HEK293T (cell line): ENCODE measurements around the gene SORBS2.

Source experiments
- BHLHE40 ChIP-seq: fragments of 450-650 bp; IDR thresholded peaks from 2 replicates; pipeline ENCODE4 v1.6.1; 2016; ENCODE audit warnings: mild to moderate bottlenecking, moderate library complexity, borderline replicate concordance
- CTBP1 ChIP-seq: fragments of 450-650 bp; IDR thresholded peaks from 2 replicates; pipeline ENCODE4 v1.6.1; 2016; ENCODE audit warnings: borderline replicate concordance
- FOXA1 ChIP-seq: fragments of 450-650 bp; IDR thresholded peaks from 2 replicates; pipeline ENCODE4 v1.6.1; 2016; ENCODE audit warnings: mild to moderate bottlenecking
- FOXK2 ChIP-seq: fragments of 450-650 bp; IDR thresholded peaks from 2 replicates; pipeline ENCODE4 v1.6.1; 2016; ENCODE audit warnings: mild to moderate bottlenecking
- FOXM1 ChIP-seq: fragments of 450-650 bp; IDR thresholded peaks from 2 replicates; pipeline ENCODE4 v1.6.1; 2017; ENCODE audit warnings: mild to moderate bottlenecking, borderline replicate concordance
- L3MBTL2 ChIP-seq: fragments of 450-650 bp; conservative IDR thresholded peaks from 2 replicates; pipeline ENCODE4 v1.6.1; 2016; ENCODE audit warnings: mild to moderate bottlenecking
- LEF1 ChIP-seq: fragments of 450-650 bp; IDR thresholded peaks from 2 replicates; pipeline ENCODE4 v1.6.1; 2017; ENCODE audit warnings: mild to moderate bottlenecking, borderline replicate concordance
- NFRKB ChIP-seq: fragments of 450-650 bp; IDR thresholded peaks from 2 replicates; pipeline ENCODE4 v1.6.1; 2016; ENCODE audit warnings: mild to moderate bottlenecking, moderate library complexity
- SP1 ChIP-seq: fragments of 450-650 bp; IDR thresholded peaks from 2 replicates; pipeline ENCODE4 v1.6.1; 2017
- TARDBP ChIP-seq: fragments of 450-650 bp; IDR thresholded peaks from 2 replicates; pipeline ENCODE4 v1.6.1; 2016
- ZNF384 ChIP-seq: fragments of 450-650 bp; IDR thresholded peaks from 2 replicates; pipeline ENCODE4 v1.6.1; 2016

DNA sequence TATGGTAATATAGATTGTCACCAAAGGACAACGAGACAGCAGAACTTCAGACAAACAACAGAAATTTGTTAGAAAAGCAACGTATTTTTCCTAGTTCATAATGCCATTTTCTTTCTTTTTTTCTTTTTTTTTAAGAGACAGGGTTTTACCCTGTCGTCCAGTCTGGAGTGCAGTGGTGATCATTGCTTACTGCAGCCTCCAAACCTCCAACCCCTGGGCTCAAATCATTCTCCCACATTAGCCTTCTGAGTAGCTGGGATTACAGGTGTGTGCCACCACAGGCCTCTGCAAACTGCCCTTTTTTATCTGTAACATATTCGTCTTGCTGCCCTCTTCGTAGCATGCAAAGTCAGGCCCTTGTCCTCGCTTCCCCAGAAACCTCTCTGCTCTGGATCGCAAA is 160.1 kb downstream of the SORBS2 start:
- no peak for TF ChIP-seq SP1
- TF ChIP-seq NFRKB: no peak
- no peak for TF ChIP-seq CTBP1
- no peak for TF ChIP-seq TARDBP
- no peak for TF ChIP-seq FOXM1
- no peak for TF ChIP-seq ZNF384
- TF ChIP-seq FOXK2: no peak
- no peak for TF ChIP-seq BHLHE40
- TF ChIP-seq LEF1: no peak
- TF ChIP-seq FOXA1: no peak
- TF ChIP-seq L3MBTL2: no peak
